IMR-90 (cell line): ENCODE data around the gene PALLD. TPM values are rescaled to one million over a fixed set of nuclear protein-coding genes. Genes with fewer than 3 reads are reported as not detected.

Experiments used
- ATAC-seq: fragments of 200-7000 bp; cut with Tn5 transposase; 2 replicates; pipeline ENCODE4 v1.9.1; 2020; ENCODE audit warnings: low read depth, mild to moderate bottlenecking, moderate library complexity
- BruUV-seq: library from RNA; stranded (reverse); fragments of 400-500 nt; replicated peaks from 2 replicates; lab custom pipeline; 2021; lab: Mats Ljungman, UMichigan
- CTCF ChIA-PET: fragments of 300-600 bp; formaldehyde crosslinking; extraction: SDS; loops from one replicate; lab custom pipeline; 2021; ENCODE audit warnings: antibody characterized with exemption; lab: Yijun Ruan, JAX
- POLR2A ChIA-PET: fragments of 300-600 bp; sonication (Branson Sonifier 250); formaldehyde crosslinking; loops from one replicate; lab custom pipeline; 2022; ENCODE audit warnings: antibody characterized with exemption; ENCODE audit not compliant: unreplicated experiment; lab: Charles Lee
- DNase-seq: peaks from one replicate; pipeline ENCODE4 v3.0.0; 2013
- H2AFZ ChIP-seq: replicated peaks from 2 replicates; pipeline ENCODE3; 2013; ENCODE audit warnings: low read length, mild to moderate bottlenecking; ENCODE audit not compliant: poor library complexity
- H2AK5ac ChIP-seq: 2 replicates; pipeline ENCODE4 v1.6.1; 2013; ENCODE audit warnings: low read depth, low read length, inconsistent platforms
- H2AK9ac ChIP-seq: replicated peaks from 2 replicates; pipeline ENCODE3; 2013; ENCODE audit warnings: mild to moderate bottlenecking, low read depth, low read length, moderate library complexity; ENCODE audit not compliant: poor library complexity
- H2BK120ac ChIP-seq: 2 replicates; pipeline ENCODE4 v1.6.1; 2013; ENCODE audit warnings: low read depth, low read length, inconsistent platforms
- H2BK15ac ChIP-seq: 3 replicates; pipeline ENCODE4 v1.6.1; 2013; ENCODE audit warnings: low read depth, low read length, inconsistent platforms
- H2BK20ac ChIP-seq: 2 replicates; pipeline ENCODE4 v1.6.1; 2013; ENCODE audit warnings: low read depth, mild to moderate bottlenecking, inconsistent platforms, low read length, moderate library complexity
- H2BK5ac ChIP-seq: 2 replicates; pipeline ENCODE4 v1.6.1; 2013; ENCODE audit warnings: mild to moderate bottlenecking, low read depth, low read length, inconsistent platforms; ENCODE audit not compliant: poor library complexity, severe bottlenecking
- H3K14ac ChIP-seq: replicated peaks from 2 replicates; pipeline ENCODE4 v1.6.1; 2013; ENCODE audit warnings: low read depth, low read length, inconsistent platforms
- H3K18ac ChIP-seq: 2 replicates; pipeline ENCODE4 v1.6.1; 2013; ENCODE audit warnings: low read depth, low read length, control low read depth
- H3K23ac ChIP-seq: 2 replicates; pipeline ENCODE4 v1.6.1; 2013; ENCODE audit warnings: low read depth, low read length, inconsistent platforms
- H3K27ac ChIP-seq: 2 replicates; pipeline ENCODE4 v1.5.1; 2013; ENCODE audit warnings: mild to moderate bottlenecking, control low read depth, low read length; ENCODE audit not compliant: insufficient read depth
- H3K27me3 ChIP-seq: 2 replicates; pipeline ENCODE4 v1.6.1; 2013; ENCODE audit warnings: low read length; ENCODE audit not compliant: control insufficient read depth, insufficient read depth
- H3K36me3 ChIP-seq: 2 replicates; pipeline ENCODE4 v1.6.1; 2013; ENCODE audit warnings: low read length, mixed read lengths; ENCODE audit not compliant: control insufficient read depth, insufficient read depth
- H3K4ac ChIP-seq: 2 replicates; pipeline ENCODE4 v1.6.1; 2013; ENCODE audit warnings: low read depth, low read length, inconsistent platforms
- H3K4me1 ChIP-seq: 2 replicates; pipeline ENCODE4 v1.6.1; 2013; ENCODE audit warnings: low read length, mixed read lengths; ENCODE audit not compliant: control insufficient read depth, insufficient read depth
- H3K4me2 ChIP-seq: 2 replicates; pipeline ENCODE4 v1.6.1; 2013; ENCODE audit warnings: low read depth, mild to moderate bottlenecking, control low read depth, low read length, moderate library complexity
- H3K4me3 ChIP-seq: 2 replicates; pipeline ENCODE4 v1.5.1; 2013; ENCODE audit warnings: low read depth, mild to moderate bottlenecking, control low read depth, low read length, moderate library complexity; ENCODE audit not compliant: insufficient read depth
- H3K56ac ChIP-seq: 2 replicates; pipeline ENCODE4 v1.6.1; 2013; ENCODE audit warnings: low read length, inconsistent platforms; ENCODE audit not compliant: insufficient read depth; ENCODE audit errors: extremely low read depth
- H3K79me1 ChIP-seq, 2 experiments: 2 replicates each; pipeline ENCODE4 v1.6.1; 2013; ENCODE audit warnings: low read length in 2 of 2, inconsistent platforms in 1 of 2, low read depth in 1 of 2
- H3K9ac ChIP-seq: 2 replicates; pipeline ENCODE4 v1.6.1; 2013; ENCODE audit warnings: low read depth, low read length, control low read depth
- H3K9me1 ChIP-seq: 2 replicates; pipeline ENCODE4 v1.6.1; 2013; ENCODE audit warnings: low read length, inconsistent platforms; ENCODE audit not compliant: insufficient read depth
- H3K9me3 ChIP-seq: 2 replicates; pipeline ENCODE4 v1.6.1; 2013; ENCODE audit warnings: low read length; ENCODE audit not compliant: control insufficient read depth, insufficient read depth
- H4K20me1 ChIP-seq: 2 replicates; pipeline ENCODE4 v1.6.1; 2013; ENCODE audit warnings: low read length, inconsistent platforms; ENCODE audit not compliant: insufficient read depth
- H4K5ac ChIP-seq: 2 replicates; pipeline ENCODE4 v1.6.1; 2013; ENCODE audit warnings: mild to moderate bottlenecking, low read depth, low read length, control low read depth
- H4K8ac ChIP-seq, 2 experiments: 2 replicates each; pipeline ENCODE4 v1.6.1; 2013; ENCODE audit warnings: low read depth in 2 of 2, low read length in 2 of 2, control low read depth in 1 of 2, inconsistent platforms in 1 of 2
- H4K91ac ChIP-seq: 2 replicates; pipeline ENCODE4 v1.6.1; 2013; ENCODE audit warnings: low read depth, low read length, inconsistent platforms; ENCODE audit not compliant: insufficient read depth
- CHD1 ChIP-seq: IDR thresholded peaks from 2 replicates; pipeline ENCODE4 v1.6.1; 2012; ENCODE audit warnings: low read depth, low read length, improper control_type of control experiment
- CTCF ChIP-seq: conservative IDR thresholded peaks from 2 replicates; pipeline ENCODE4 v1.5.1; 2012; ENCODE audit warnings: mild to moderate bottlenecking, low read depth, low read length, improper control_type of control experiment
- ELK1 ChIP-seq: fragments of 150-350 bp; IDR thresholded peaks from 2 replicates; pipeline ENCODE4 v1.6.1; 2016; ENCODE audit warnings: low read depth, mild to moderate bottlenecking, low read length, moderate library complexity, borderline replicate concordance
- MAFK ChIP-seq: IDR thresholded peaks from 2 replicates; pipeline ENCODE4 v1.6.1; 2012; ENCODE audit warnings: low read depth, low read length, improper control_type of control experiment
- MAZ ChIP-seq: IDR thresholded peaks from 2 replicates; pipeline ENCODE4 v1.6.1; 2012; ENCODE audit warnings: low read depth, mild to moderate bottlenecking, low read length, improper control_type of control experiment, moderate library complexity, borderline replicate concordance
- MXI1 ChIP-seq: IDR thresholded peaks from 2 replicates; pipeline ENCODE4 v1.6.1; 2012; ENCODE audit warnings: low read depth, mild to moderate bottlenecking, low read length, moderate library complexity, borderline replicate concordance
- NFE2L2 ChIP-seq: fragments of 150-350 bp; IDR thresholded peaks from 2 replicates; pipeline ENCODE4 v1.6.1; 2016; ENCODE audit warnings: low read depth, mild to moderate bottlenecking, low read length
- RCOR1 ChIP-seq: IDR thresholded peaks from 2 replicates; pipeline ENCODE4 v1.6.1; 2012; ENCODE audit warnings: mild to moderate bottlenecking, low read length, improper control_type of control experiment; ENCODE audit not compliant: insufficient replicate concordance
- RFX5 ChIP-seq: IDR thresholded peaks from 2 replicates; pipeline ENCODE4 v1.8.0; 2012; ENCODE audit warnings: low read depth, mild to moderate bottlenecking, low read length, moderate library complexity
- SMC3 ChIP-seq: fragments of 150-350 bp; IDR thresholded peaks from 2 replicates; pipeline ENCODE4 v1.6.1; 2016; ENCODE audit warnings: low read depth, mild to moderate bottlenecking, antibody characterized with exemption, low read length, moderate library complexity
- WGBS, 2 experiments: methylation state at CpG; one replicate each; pipeline versions ENCODE4 v1.1.5 to v1.1.7; 2013; ENCODE audit warnings: missing lambda C conversion rate in 2 of 2; ENCODE audit not compliant: insufficient read length in 1 of 2; ENCODE audit errors: extremely low coverage in 2 of 2; 5-methylcytosine and 5-hydroxymethylcytosine counted together
- dilution Hi-C: fragments of 300-500 bp; cut with HindIII; formaldehyde crosslinking; loops from one replicate; pipeline ENCODE4 v1.14.3; 2018; ENCODE audit warnings: low sequenced_read_pairs; ENCODE audit not compliant: unreplicated experiment
- in situ Hi-C: fragments of 300-500 bp; cut with MboI; formaldehyde crosslinking; loops from 3 replicates; pipeline ENCODE4 v1.14.3; 2019; ENCODE audit warnings: low sequenced_read_pairs, inconsistent platforms, mixed read lengths
- intact Hi-C: fragments of 100-400 bp; cut with micrococcal nuclease; formaldehyde crosslinking; loops from 2 replicates; pipeline ENCODE4 v1.10.0; 2022
- polyA plus RNA-seq, 3 experiments: library from polyadenylated mRNA; depleted of rRNA; stranded (reverse); fragments of >200 nt; gene quantifications; 2 replicates each; pipeline ENCODE4 v1.2.3, GENCODE V29; 2012; ENCODE audit warnings: low replicate concordance in 1 of 3
- total RNA-seq: library from RNA; depleted of rRNA; stranded (reverse); fragments of >200 nt; gene quantifications from 2 replicates; pipeline ENCODE4 v1.2.3, GENCODE V29; 2012
- TF ChIP-seq, protein P1 (sequence below): fragments of 150-350 bp; IDR thresholded peaks from 2 replicates; pipeline ENCODE4 v1.6.1; 2017; ENCODE audit warnings: mild to moderate bottlenecking, antibody characterized with exemption, low read length, low read depth

PALLD gene
- total and polyA plus RNA-seq, 2 of the 4 experiments (the other 2 are of a cell fraction), result 91.0 to 91.9 TPM

DNA sequence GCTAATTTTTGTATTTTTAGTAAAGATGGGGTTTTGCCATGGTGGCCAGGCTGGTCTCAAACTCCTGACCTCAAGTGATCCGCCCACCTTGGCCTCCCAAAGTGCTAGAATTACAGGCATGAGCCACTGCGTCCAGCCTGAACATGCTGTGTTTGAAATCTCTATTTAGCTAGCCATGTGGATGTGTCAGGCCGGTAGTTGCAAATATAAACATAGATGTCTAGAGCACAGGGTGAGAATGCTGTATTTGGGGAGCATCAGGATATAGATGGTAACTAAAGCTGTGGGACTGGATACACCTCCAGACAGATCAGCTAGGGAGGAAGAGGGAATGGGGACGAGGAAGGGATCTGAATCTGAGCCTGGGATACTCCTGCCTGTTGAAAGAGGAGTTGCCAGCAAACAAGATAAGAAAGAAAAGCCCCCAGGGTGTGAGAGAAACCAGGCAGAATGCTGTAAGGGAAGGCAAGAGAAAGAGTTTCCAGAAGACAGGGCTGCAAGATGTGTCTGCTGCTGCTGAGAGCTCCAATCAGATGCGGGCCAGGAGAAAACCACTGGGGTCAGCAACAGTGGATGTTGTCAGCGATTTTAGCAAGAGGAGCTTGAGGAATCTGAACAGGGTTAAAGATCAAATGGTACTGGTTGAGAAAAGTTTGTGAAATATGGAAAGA is 177.4 kb downstream of the PALLD start:
- dilution Hi-C loops, result no loop called here

More for the DNA sequence above, 177.4 kb downstream of the PALLD start:
- Histone ChIP-seq H2BK15ac (peak overlapping the region; percentile 66; the same call in 1 of the 3 replicates), H2AK9ac (no peak overlapping the region), H3K23ac (peak overlapping the region; percentile 74; the same call in 1 of the 2 replicates), H3K4ac (peak overlapping the region; percentile 38; the same call in 1 of the 2 replicates), H2BK5ac (no peak overlapping the region), H2AFZ (no peak overlapping the region), H3K14ac (peak overlapping the region; percentile 20), H3K9me1 (peaks cover 22% of the 10 kb centered on the region), H2BK120ac (peak overlapping the region; percentile 62), H2BK20ac (peak overlapping the region; percentile 69; the same call in 1 of the 2 replicates), H4K5ac (no peak overlapping the region), H3K27ac (peak overlapping the region; percentile 64; the same call in 1 of the 2 replicates), H3K27me3 (no peaks in the 10 kb centered on the region), H4K20me1 (no peaks in the 10 kb centered on the region), H3K56ac (peak overlapping the region; percentile 70; the same call in 1 of the 2 replicates), H3K79me1 (peaks cover 0 to 5% of the 10 kb centered on the region in 2 experiments; a peak in 1 of 4 replicates), H3K9me3 (no peaks in the 10 kb centered on the region), H3K36me3 (no peaks in the 10 kb centered on the region), H3K9ac (no peak overlapping the region), H3K18ac (no peak overlapping the region), H4K91ac (peak overlapping the region; percentile 78), H2AK5ac (peak overlapping the region; percentile 67; the same call in 1 of the 2 replicates), H3K4me3 (no peak overlapping the region), H4K8ac (no peak overlapping the region), H3K4me2 (peak overlapping the region; percentile 6; the same call in 1 of the 2 replicates), H3K4me1 (peaks cover 10% of the 10 kb centered on the region; the same call in 1 of the 2 replicates)
- TF ChIP-seq NFE2L2, result no peak
- no peak for TF ChIP-seq RCOR1
- TF ChIP-seq CTCF, result no peak
- TF ChIP-seq MXI1, result peak; percentile 83
- TF ChIP-seq RFX5, result no peak
- no peak for TF ChIP-seq SMC3
- TF ChIP-seq, protein P1, sequence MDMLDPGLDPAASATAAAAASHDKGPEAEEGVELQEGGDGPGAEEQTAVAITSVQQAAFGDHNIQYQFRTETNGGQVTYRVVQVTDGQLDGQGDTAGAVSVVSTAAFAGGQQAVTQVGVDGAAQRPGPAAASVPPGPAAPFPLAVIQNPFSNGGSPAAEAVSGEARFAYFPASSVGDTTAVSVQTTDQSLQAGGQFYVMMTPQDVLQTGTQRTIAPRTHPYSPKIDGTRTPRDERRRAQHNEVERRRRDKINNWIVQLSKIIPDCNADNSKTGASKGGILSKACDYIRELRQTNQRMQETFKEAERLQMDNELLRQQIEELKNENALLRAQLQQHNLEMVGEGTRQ, result no peak
- peak; percentile 31; the same call in 1 of the 2 replicates for TF ChIP-seq MAFK
- no peak for TF ChIP-seq ELK1
- no peak for TF ChIP-seq MAZ
- no peak for TF ChIP-seq CHD1
- intact Hi-C loops, result loop anchor here (1.0 to 5.0 kb wide), 2 partner anchors 42 to 89 kb away; no protein-coding TSS in a partner anchor
- ATAC-seq, result peak; percentile 85
- 39% methylated on average over 5 of the region's 6 CpGs; no CpG with 5 or more reads in 1 of the 2 experiments for WGBS, 2 experiments
- CTCF ChIA-PET, result interaction anchor here (1.0 to 1.9 kb wide), 7 partner anchors 18 to 235 kb away, joined by 3 to 9 read pairs (median 4); no protein-coding TSS in a partner anchor
- POLR2A ChIA-PET, result interaction anchor here (1.1 kb wide), 1 partner anchor 43 kb away, joined by 3 read pairs; no protein-coding TSS in a partner anchor
- in situ Hi-C loops, result no loop called here
- BruUV-seq, result no TSS peak
- DNase-seq, result peak; percentile 65
